ENCODE results near the gene ADAMTS13.

GRCh38 chr9:133428617-133429101 is 6.5 kb downstream of the ADAMTS13 start:
- TF ChIP-seq POLR2A (IDR thresholded peaks at IDR 0.05), result no peak
- no peak for TF ChIP-seq CTCF (IDR thresholded peaks at IDR 0.05)
